ENCODE data around the gene ITPKB.
A peak's percentile ranks its signal among the peaks of the same experiment; 100 is the strongest.
"Not testable (repeated sequence)": the region's sequence is repeated elsewhere in the genome, so short reads cannot be mapped to it uniquely, and the experiment has no call there.

ITPKB gene

DNA sequence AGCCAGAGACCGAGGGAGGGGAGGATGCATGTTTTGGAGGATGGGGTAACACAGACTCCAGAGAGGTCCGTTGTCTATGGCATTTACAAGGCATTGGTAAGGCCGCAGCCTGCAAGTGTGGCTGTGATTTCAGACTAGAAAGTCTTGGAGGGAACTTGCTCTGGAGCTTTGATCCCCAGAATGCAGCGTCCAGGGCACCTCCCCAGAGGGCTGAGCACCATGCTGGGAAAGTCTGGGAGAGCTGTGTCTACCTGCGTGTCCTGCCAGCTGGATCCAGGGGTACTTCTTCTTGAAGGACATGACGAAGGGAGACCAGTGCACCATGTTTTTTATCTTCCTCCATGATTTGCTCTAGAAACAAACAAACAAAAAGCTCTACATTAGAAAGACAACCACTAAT, 90.7 kb downstream of the ITPKB start:
- DNase-seq, result no peak

DNA sequence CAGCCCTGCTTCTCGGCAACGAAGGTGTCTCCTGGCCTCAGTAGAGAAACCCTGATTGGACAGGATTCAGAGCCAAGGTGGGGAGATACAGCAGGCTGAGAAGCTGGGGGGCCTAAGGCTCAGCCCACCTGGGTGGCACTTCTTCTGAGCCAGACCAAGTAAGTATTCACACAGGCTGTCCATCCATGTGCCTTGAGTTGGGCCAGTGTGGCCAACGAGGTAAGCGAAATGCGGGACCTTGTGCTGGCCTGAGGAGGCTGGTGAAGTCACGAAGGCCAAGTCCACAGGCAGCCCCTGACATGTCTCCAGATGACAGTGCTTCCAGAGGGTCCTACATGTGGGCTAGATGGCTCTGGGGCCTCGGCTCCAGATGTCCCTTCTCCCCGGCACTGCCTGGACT, 91.4 kb downstream of the ITPKB start:
- no peak for DNase-seq

GRCh38 chr1:226646870-226647449, 92.1 kb downstream of the ITPKB start:
- no peak for DNase-seq

DNA sequence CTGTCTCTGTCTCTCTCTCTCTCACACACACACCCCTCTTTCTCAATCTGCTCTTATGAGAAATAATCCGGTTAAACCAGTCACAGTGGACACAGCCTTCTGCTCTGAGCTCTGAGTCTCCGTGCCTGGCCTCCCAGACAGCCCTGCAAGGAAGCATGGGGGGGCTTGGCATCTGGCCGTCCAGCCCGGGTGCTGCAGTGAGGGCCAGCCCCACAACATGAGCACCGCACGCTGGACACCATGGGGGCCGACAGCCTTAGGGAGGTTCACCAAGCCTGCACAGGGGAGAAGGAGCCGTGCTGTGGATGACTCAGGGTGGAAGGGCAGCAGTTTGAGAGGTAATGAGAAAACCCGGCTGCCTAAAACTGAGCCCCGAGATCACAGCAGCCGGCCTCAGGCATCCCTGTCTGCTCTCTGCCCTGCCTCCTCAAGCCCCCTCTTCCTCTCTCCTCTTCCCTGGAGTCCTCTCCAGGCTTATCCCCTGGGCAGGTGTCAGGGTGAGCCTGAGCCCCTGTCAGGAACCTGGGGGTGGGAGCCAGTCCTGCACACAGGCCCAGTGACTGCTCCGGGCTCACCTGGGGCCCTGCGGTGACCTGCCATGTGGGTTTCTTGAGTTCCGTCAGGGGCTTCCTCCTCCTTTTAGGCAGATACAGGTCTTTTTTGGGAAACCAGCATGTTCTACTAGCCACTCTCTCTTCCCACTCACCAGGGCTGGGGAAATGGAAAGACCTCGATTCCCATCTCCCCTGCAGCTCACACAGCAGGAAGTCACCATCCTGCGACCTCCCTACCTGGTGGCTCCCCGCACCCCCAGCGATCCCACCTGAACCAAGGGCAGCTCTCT, 92.8 kb downstream of the ITPKB start:
- DNase-seq, result no peak

DNA sequence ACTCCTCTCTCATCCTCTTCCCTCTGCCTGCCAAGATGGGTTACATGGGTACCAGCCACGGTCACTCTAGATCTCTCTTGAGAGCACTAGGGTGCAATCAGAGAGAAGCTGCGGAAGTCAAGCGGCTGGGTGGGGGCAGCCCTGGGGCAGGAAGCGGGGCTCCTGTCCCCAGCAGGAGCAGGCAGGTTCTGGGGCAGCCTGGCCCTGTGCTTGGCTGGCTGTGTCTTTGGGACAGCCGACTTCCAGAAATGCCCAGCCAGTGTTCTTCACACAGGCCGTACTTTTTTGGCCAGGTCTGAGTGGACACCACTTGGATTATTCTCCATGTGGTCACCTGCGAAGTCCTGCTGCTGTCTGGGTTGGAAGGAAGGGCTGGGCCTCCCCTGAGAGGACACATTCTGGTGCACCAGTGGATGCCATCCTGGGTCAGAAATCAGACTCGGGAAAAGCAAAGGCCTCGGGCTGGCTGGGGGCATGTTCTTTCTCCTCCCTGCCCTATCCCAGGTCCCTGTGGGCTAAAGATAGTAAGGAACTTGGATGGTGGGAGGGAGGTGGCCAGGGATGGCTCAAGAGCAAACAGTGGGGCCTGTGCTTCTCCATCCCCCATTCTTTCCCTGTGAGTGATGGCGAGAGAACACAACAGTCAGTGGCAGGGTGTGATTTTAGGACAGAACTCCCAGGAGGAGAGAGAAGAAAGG, 93.7 kb downstream of the ITPKB start:
- no peak for DNase-seq

GRCh38 chr1:226644541-226645176, 94.4 kb downstream of the ITPKB start:
- DNase-seq, result no peak

- DNase-seq, result peak; percentile 65
These were observed 95.2 kb downstream of the ITPKB start for GRCh38 chr1:226643611-226644540.

DNA sequence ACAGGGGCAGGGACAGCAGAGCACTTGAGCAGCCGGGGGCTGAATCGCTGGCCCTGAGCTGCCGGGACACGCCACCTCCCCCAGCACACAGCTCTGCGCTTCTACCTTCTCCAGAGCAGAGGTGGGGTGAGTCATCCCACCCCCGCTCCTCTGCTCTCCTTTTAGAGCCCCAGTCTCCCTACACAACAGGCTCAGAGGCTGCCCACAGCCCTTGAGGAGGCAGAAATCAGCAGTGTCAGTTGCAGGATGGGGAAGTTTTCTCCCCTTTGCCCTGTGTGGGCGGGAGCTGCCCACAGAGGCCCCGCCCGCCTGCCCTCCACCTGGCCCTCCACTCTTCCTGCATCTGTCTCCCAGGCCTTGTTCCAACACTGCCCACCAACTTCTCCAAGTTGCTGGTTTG, 95.9 kb downstream of the ITPKB start:
- DNase-seq, result peak; percentile 79

DNA sequence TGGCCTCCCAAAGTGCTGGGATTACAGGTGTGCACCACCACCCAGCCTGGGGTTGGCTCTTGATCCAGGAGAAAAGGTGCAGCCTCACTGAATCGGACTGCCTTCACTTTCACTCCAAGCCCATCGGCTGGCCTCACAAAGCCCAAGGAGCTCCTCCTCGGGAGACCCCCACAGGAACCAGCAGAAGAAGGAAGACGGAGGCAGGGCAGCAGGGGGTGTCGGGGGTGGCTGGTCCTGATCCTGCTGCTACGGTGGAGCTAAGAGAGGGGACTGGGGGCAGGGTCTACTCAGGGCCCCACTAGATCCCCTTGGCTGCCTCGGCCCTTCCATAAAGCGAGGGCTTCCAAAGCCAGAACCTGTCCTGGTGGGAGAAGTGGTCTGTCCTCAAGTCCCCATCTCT, 96.7 kb downstream of the ITPKB start:
- DNase-seq, result no peak

GRCh38 chr1:226641671-226642231, 97.3 kb downstream of the ITPKB start:
- DNase-seq, result no peak

DNA sequence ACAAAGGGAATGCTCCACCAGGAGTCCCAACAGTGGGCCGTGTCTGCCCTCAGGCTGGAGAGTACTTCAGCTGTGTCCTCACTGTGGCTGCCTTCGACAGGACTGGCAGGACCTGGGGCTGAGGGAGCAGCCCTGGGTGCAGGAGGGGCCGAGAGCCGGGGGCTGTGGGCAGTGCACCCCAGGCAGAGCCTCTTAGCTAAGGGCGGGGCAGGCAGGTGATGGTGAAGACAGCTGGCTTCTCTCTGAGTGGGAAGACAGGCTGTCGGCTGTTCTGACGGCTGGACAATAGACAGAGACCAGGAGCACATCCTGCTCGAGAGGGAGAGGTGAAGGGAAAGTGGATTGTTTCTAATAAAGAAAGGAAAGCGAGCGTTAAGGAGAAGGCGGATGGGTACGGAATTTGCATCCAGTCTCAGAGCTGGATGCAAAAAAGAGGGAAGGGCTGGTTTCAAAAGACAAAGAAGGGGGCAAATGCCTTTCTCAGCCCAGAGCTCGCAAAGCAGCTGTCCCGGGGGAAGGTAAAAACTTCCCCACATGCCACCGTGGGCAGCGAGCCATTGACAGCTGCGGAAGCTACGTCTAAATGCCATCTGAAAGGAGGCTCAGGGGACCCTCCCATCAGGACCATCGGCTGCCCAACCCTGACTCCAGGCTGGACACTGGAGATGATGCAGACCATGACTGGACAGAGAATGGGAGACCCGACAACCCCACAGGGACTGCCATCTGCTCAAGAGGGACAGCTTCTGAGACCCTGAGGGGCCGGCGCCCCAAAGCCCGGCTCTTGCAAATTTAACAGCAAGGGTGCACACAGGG, 98.6 kb downstream of the ITPKB start:
- no peak for DNase-seq

DNA sequence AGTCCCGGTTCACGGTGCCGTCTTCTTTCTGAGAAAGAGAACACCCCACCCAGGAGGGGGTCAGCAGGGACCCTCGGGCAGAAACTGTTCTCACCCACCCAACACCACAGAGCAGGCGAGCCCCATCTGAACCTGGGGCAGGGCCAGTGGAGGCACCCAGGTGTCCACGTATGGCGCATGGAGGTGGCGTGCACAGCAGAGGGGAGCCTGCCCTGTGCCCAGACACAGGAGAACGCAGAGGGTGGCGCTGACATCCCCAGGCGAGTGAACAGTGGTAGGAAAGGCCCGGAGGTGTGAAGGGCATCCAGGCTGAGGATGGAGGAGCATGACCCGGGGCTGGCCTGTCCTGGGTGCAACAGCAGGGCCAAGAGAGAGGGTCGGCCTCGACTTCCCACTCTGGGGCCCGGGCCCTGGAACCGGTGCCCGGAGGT, 99.4 kb downstream of the ITPKB start:
- DNase-seq, result no peak

- DNase-seq, result not testable (repeated sequence)
These were observed 99.9 kb downstream of the ITPKB start for GRCh38 chr1:226639206-226639605.

DNA sequence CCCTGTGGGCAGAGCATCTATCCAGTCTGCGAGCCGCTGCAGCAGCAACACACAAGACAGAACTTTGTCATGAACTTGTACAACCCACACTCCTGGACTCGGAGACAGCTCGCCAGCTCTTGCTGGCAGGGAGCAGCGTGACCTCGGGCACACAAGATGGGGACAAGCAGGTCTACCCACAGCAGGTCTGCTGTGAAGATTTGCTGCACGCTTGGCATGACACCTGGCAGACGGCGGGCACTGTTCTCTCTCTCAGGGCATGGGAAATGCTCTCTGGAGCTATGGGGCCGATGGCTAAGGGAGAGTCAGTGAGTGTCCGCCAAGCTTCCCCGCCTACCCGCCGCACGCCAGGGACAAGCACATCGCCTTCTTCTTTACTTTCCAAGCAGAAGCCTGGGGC, 100.5 kb downstream of the ITPKB start:
- no peak for DNase-seq

- no peak for DNase-seq
These were observed 101.0 kb downstream of the ITPKB start for GRCh38 chr1:226638001-226638601.

DNA sequence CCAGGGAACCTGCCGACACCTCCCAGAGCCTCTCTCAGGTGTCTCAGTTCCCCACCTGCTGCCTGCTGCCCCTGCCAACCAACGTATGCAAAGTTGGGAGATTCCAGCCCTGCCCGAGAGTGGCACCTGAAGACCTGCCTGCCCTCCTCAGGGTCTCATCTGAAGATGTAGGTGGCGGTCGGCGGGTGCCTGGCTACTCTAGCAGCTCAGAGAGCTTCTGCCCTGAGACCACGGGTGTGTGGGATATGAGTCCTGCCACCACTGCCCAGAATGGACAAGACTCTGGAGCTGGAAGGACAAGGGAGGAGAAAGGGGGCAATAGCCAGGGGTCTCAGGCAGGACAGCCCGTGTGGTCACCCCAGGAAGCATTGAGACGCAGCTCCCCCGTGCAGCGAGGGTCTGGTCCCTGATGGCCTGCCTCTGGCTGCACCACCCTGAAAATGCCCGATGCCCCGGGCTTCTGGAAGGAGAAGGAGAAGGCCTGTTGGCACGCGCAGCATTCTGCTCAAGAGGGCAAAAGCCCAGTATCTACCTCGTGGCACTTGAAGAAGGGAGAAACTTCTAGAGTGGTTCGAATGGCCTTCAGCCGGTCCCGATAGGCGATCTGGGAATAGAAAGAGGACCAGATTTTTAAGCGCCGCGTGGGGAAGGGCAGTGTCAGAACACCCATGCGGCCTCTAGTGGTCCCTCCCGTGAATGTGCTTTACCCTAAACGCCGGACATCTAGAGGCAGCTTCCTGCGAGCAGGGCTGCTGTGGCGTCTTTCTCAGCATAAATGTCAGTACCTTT, 101.7 kb downstream of the ITPKB start:
- no peak for DNase-seq

- no peak for DNase-seq
These were observed 102.3 kb downstream of the ITPKB start for GRCh38 chr1:226636847-226637096.

GRCh38 chr1:226635456-226635941, 103.6 kb downstream of the ITPKB start:
- no peak for DNase-seq

DNA sequence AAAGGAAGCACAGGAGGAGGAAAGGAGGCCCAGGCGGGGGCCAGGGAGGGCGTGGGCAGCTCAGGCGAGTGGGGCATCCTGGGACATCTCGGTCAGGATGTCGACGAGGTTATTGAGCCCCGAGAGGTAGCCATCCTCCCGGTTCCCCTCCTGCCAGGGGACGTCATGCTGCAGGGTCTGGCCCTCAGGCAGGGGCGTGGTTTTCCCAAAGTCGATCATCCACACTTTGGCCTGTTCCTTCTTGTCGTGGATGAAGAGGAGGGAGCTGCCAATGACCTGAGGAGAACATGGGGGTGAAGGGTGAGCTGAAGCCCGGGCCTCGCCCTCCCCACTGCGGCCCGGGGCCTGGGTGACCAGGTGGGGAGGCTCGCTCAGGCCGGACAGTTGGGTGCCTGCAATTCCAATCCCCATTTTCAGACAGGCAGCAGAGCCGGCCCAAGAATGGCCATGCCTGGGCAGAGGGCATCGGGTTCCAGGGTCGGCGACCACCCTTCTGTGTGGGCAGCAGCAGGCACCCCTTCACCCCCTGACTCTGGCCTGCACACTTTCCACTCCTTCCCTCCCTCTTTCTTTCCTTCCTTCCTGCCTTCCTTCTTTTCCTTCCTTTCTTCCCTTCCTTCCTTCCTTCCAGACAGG, 104.4 kb downstream of the ITPKB start:
- no peak for DNase-seq
